ENCODE data around the gene COL4A2. TPM values are rescaled to one million over a fixed set of nuclear protein-coding genes. Genes with fewer than 3 reads are reported as not detected.

The COL4A2 gene
- total RNA-seq, 1 donor from 2014 or later, result 7.6 TPM

GRCh38 chr13:110347088-110347487 lies 40.0 kb downstream of the COL4A2 start:
- no peak overlapping the region for H3K4me3 ChIP-seq (ENCODE audit: low read depth, low read length)
- no peaks in the 10 kb centered on the region for H3K27me3 ChIP-seq (ENCODE audit: control insufficient read depth, insufficient read depth, low read length)
- H3K36me3 ChIP-seq (ENCODE audit: control insufficient read depth, insufficient read depth, low read length), result no peaks in the 10 kb centered on the region
- FAIRE-seq (peak; percentile 72), DNase-seq (ENCODE audit: low read depth) (no peak)
- TF ChIP-seq CTCF (IDR thresholded peaks at IDR 0.05; ENCODE audit: insufficient read depth, low read length, severe bottlenecking), result no peak

GRCh38 chr13:110347535-110348308 lies 40.6 kb downstream of the COL4A2 start:
- Histone ChIP-seq H3K36me3 (ENCODE audit: control insufficient read depth, insufficient read depth, low read length) (no peaks in the 10 kb centered on the region), H3K27me3 (ENCODE audit: control insufficient read depth, insufficient read depth, low read length) (no peaks in the 10 kb centered on the region), H3K4me3 (ENCODE audit: low read depth, low read length) (no peak overlapping the region)
- peak; percentile 90 for FAIRE-seq
- DNase-seq (ENCODE audit: low read depth), result peak; percentile 100
- no peak for TF ChIP-seq CTCF (IDR thresholded peaks at IDR 0.05; ENCODE audit: insufficient read depth, low read length, severe bottlenecking)

- FAIRE-seq, result no peak
- no peaks in the 10 kb centered on the region for H3K36me3 ChIP-seq (ENCODE audit: control insufficient read depth, insufficient read depth, low read length)
- DNase-seq (ENCODE audit: low read depth), result no peak
- H3K27me3 ChIP-seq (ENCODE audit: control insufficient read depth, insufficient read depth, low read length), result no peaks in the 10 kb centered on the region
- no peak overlapping the region for H3K4me3 ChIP-seq (ENCODE audit: low read depth, low read length)
- no peak for TF ChIP-seq CTCF (IDR thresholded peaks at IDR 0.05; ENCODE audit: insufficient read depth, low read length, severe bottlenecking)
These were observed 41.4 kb downstream of the COL4A2 start for GRCh38 chr13:110348309-110349105.

DNA sequence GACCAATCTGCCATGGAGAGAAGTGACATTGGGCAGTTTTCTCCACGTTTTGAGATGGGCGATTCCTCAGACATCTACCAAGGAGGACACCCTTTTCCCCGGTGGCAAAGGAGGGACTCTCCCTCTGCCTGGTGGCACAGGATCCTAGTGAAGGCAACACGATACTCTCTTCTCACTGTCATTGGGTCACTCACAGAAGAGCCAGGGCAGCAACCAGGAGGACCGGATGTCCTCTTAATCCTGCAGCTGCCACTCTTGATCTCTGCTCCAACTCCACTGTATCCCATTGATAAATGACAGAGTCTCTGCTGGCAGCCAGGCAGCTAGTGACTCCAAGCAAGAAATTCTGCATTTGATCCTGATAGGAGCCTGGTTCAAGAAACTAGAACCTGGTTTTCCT lies 42.2 kb downstream of the COL4A2 start:
- Histone ChIP-seq H3K27me3 (ENCODE audit: control insufficient read depth, insufficient read depth, low read length) (no peaks in the 10 kb centered on the region), H3K36me3 (ENCODE audit: control insufficient read depth, insufficient read depth, low read length) (no peaks in the 10 kb centered on the region), H3K4me3 (ENCODE audit: low read depth, low read length) (no peak overlapping the region)
- no peak for DNase-seq (ENCODE audit: low read depth)
- FAIRE-seq, result no peak
- TF ChIP-seq CTCF (IDR thresholded peaks at IDR 0.05; ENCODE audit: insufficient read depth, low read length, severe bottlenecking), result no peak

DNA sequence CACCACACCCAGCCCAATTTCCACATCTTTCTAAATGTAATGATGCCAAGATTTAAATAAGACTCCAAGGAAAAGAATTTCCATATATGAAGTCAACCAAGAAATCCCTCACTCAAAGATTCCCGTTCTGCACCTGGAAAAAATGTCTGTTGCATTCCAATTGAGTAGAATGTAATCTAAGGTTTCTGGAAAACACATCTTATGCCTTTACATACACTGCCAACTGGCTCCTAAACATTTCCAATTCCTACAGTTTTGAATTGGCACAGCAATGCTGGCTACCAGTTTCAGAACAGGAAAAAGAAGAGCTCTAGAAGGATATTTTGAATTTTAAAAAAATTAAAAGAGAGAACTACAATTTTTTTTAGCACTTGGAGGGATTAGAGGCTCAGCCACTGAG lies 43.0 kb downstream of the COL4A2 start:
- no peak overlapping the region for H3K4me3 ChIP-seq (ENCODE audit: low read depth, low read length)
- TF ChIP-seq CTCF (IDR thresholded peaks at IDR 0.05; ENCODE audit: insufficient read depth, low read length, severe bottlenecking), result no peak
- no peak for DNase-seq (ENCODE audit: low read depth)
- no peak for FAIRE-seq
- no peaks in the 10 kb centered on the region for H3K36me3 ChIP-seq (ENCODE audit: control insufficient read depth, insufficient read depth, low read length)
- H3K27me3 ChIP-seq (ENCODE audit: control insufficient read depth, insufficient read depth, low read length), result no peaks in the 10 kb centered on the region
